Fibroblast of pulmonary artery (primary cell): Measurements from ENCODE around the gene NRSN2.
"Not testable (repeated sequence)": the region's sequence is repeated elsewhere in the genome, so short reads cannot be mapped to it uniquely, and the experiment has no call there.

ENCODE experiments used
- DNase-seq: peaks from one replicate; pipeline ENCODE4 v3.0.0-alpha.2; 2010; ENCODE audit warnings: low read depth
- H3K4me3 ChIP-seq: replicated peaks from 2 replicates; pipeline ENCODE4 v1.5.1; 2011; ENCODE audit warnings: low read depth, mild to moderate bottlenecking, control low read depth, low read length, moderate library complexity
- CTCF ChIP-seq: IDR thresholded peaks from 2 replicates; pipeline ENCODE4 v1.5.1; 2011; ENCODE audit warnings: mild to moderate bottlenecking, control low read depth, low read length, inconsistent platforms; ENCODE audit errors: missing control alignments

Gene NRSN2

GRCh38 chr20:330233-331149 lies 16.4 kb upstream of the NRSN2 start:
- H3K4me3 ChIP-seq: no peak overlapping the region
- peak; percentile 92 for TF ChIP-seq CTCF
- peak; percentile 75 for DNase-seq

GRCh38 chr20:334578-334977 lies 12.3 kb upstream of the NRSN2 start:
- no peak for TF ChIP-seq CTCF
- DNase-seq: no peak

GRCh38 chr20:336040-336439 lies 10.9 kb upstream of the NRSN2 start:
- H3K4me3 ChIP-seq, DNase-seq: not testable (repeated sequence)

More at GRCh38 chr20:334578-334977, 12.3 kb upstream of the NRSN2 start:
- no peak overlapping the region for H3K4me3 ChIP-seq

GRCh38 chr20:341682-342081 lies 5.2 kb upstream of the NRSN2 start:
- no peak overlapping the region for H3K4me3 ChIP-seq
- DNase-seq: peak; percentile 86
- no peak for TF ChIP-seq CTCF

GRCh38 chr20:343107-343506 lies 3.8 kb upstream of the NRSN2 start:
- H3K4me3 ChIP-seq: no peak overlapping the region
- DNase-seq: no peak
- no peak for TF ChIP-seq CTCF

GRCh38 chr20:346033-346639 lies 775 bp upstream of the NRSN2 start:
- DNase-seq: no peak
- peak overlapping the region; percentile 80 for H3K4me3 ChIP-seq
- TF ChIP-seq CTCF: no peak

- H3K4me3 ChIP-seq: peak overlapping the region; percentile 80
- no peak for DNase-seq
- no peak for TF ChIP-seq CTCF
Observed at GRCh38 chr20:347317-347639, 367 bp downstream of the NRSN2 start.
